ENCODE measurements around the gene TMC8.
A peak's percentile ranks its signal among the peaks of the same experiment; 100 is the strongest.

Gene TMC8

DNA sequence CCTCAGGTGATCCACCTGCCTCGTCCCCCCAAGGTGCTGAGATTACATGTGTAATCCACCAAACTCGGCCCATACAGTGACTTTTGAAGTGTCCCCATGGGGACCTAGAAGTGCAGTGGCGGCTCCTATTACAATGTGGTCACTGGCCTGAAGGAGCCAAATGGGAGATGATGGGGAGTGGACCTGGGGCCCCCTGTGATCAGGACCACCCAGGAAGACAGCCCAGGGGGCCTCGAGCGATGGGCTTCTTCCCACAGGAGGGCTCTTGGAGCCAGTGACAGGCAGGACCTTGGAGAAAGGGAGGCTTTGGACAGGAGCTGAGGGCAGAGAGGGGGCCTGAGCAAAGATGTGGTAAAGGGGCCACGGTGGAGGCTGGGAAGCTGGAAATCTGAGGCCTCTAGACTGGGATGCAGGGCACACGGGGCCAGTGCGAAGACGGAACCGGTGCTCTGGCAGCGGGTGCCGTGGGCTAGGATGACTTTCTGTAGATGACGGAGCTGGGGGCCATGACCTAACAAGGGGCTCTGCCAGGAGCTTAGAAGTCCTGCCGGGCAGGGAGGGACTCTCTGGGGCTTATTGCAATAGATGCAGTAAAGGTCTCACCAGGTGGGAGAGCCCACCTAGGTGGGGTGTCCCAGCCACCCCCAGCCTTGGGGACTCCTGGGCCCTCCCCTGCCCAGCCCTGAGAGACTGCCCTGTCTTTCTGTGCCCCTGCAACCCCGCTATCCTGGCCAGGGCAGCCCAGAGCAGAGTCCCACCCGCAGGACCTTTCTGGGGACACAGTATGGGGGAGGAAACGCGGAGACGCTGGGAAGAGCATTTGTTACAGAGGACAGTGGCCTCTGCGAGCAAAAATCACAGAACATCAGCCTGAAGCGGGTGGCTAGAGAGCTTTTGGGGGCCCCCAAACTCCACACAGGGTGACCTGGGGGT, 12.9 kb downstream of the TMC8 start:
- TF ChIP-seq, protein P1, sequence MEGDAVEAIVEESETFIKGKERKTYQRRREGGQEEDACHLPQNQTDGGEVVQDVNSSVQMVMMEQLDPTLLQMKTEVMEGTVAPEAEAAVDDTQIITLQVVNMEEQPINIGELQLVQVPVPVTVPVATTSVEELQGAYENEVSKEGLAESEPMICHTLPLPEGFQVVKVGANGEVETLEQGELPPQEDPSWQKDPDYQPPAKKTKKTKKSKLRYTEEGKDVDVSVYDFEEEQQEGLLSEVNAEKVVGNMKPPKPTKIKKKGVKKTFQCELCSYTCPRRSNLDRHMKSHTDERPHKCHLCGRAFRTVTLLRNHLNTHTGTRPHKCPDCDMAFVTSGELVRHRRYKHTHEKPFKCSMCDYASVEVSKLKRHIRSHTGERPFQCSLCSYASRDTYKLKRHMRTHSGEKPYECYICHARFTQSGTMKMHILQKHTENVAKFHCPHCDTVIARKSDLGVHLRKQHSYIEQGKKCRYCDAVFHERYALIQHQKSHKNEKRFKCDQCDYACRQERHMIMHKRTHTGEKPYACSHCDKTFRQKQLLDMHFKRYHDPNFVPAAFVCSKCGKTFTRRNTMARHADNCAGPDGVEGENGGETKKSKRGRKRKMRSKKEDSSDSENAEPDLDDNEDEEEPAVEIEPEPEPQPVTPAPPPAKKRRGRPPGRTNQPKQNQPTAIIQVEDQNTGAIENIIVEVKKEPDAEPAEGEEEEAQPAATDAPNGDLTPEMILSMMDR (IDR thresholded peaks at IDR 0.05; ENCODE audit: low read depth, low read length), result no peak
- no peak for TF ChIP-seq EZH2phosphoT487 (IDR thresholded peaks at IDR 0.05; ENCODE audit: low read depth)
- peak overlapping the region; percentile 94 for H3K27ac ChIP-seq (ENCODE audit: low read length)
- peaks cover 5% of the 10 kb centered on the region for H3K36me3 ChIP-seq (replicated peaks; ENCODE audit: low read depth, low read length)
- H4K20me1 ChIP-seq (ENCODE audit: insufficient read depth, low read length), result no peaks in the 10 kb centered on the region
- no peak overlapping the region for H3K4me3 ChIP-seq (ENCODE audit: low read length)
- no peaks in the 10 kb centered on the region for H3K27me3 ChIP-seq (ENCODE audit: low read depth, low read length)
- H3K4me1 ChIP-seq (ENCODE audit: low read length), result peaks cover 91% of the 10 kb centered on the region
- peak overlapping the region; percentile 79 for H3K9ac ChIP-seq (ENCODE audit: low read length)
- no peaks in the 10 kb centered on the region for H3K9me3 ChIP-seq (ENCODE audit: insufficient read depth, low read length)
- peaks cover 3% of the 10 kb centered on the region; the same call in 1 of the 2 replicates for H3K79me2 ChIP-seq (ENCODE audit: low read length)
- H2AFZ ChIP-seq (ENCODE audit: low read depth, low read length), result no peak overlapping the region
- H3K4me2 ChIP-seq (ENCODE audit: low read length), result peak overlapping the region; percentile 61

DNA sequence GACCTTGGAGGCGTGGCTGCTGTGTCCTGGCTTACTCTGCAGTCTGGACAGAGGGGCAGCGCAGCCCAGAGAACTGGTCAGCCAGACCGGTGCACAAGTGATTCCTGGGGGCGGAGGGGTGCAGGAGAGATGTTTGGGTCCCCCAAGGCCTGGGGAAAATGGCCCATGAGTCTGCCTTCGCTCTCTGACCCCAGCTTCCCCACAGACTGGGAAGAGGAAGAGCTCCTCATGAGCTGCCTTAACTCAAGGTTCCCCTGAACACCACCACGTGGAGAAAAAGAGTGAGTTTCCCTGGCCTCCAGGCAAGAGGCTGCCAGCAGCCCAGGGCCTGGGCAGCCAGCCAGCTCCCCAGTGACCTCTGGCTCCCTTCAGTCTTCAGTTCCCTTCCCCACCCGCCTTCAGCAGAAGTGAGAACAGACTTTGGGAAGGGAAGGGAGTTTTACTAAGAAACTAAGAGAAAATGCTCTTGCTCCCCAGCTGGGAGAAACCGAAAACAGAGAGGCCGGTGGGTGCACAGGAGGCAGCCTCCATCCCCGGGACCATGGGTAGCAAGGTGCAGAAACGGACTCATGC, 13.7 kb downstream of the TMC8 start:
- TF ChIP-seq EZH2phosphoT487 (IDR thresholded peaks at IDR 0.05; ENCODE audit: low read depth), result no peak
- TF ChIP-seq, protein P1 (IDR thresholded peaks at IDR 0.05; ENCODE audit: low read depth, low read length), result no peak
- Histone ChIP-seq H3K27me3 (ENCODE audit: low read depth, low read length) (no peaks in the 10 kb centered on the region), H3K9me3 (ENCODE audit: insufficient read depth, low read length) (no peaks in the 10 kb centered on the region), H3K27ac (ENCODE audit: low read length) (peak overlapping the region; percentile 94), H2AFZ (ENCODE audit: low read depth, low read length) (no peak overlapping the region), H3K79me2 (ENCODE audit: low read length) (peaks cover 6% of the 10 kb centered on the region; the same call in 1 of the 2 replicates), H3K4me2 (ENCODE audit: low read length) (peak overlapping the region; percentile 61), H3K9ac (ENCODE audit: low read length) (peak overlapping the region; percentile 79), H3K4me3 (ENCODE audit: low read length) (no peak overlapping the region), H4K20me1 (ENCODE audit: insufficient read depth, low read length) (no peaks in the 10 kb centered on the region), H3K36me3 (replicated peaks; ENCODE audit: low read depth, low read length) (peaks cover 5% of the 10 kb centered on the region), H3K4me1 (ENCODE audit: low read length) (peaks cover 91% of the 10 kb centered on the region)

DNA sequence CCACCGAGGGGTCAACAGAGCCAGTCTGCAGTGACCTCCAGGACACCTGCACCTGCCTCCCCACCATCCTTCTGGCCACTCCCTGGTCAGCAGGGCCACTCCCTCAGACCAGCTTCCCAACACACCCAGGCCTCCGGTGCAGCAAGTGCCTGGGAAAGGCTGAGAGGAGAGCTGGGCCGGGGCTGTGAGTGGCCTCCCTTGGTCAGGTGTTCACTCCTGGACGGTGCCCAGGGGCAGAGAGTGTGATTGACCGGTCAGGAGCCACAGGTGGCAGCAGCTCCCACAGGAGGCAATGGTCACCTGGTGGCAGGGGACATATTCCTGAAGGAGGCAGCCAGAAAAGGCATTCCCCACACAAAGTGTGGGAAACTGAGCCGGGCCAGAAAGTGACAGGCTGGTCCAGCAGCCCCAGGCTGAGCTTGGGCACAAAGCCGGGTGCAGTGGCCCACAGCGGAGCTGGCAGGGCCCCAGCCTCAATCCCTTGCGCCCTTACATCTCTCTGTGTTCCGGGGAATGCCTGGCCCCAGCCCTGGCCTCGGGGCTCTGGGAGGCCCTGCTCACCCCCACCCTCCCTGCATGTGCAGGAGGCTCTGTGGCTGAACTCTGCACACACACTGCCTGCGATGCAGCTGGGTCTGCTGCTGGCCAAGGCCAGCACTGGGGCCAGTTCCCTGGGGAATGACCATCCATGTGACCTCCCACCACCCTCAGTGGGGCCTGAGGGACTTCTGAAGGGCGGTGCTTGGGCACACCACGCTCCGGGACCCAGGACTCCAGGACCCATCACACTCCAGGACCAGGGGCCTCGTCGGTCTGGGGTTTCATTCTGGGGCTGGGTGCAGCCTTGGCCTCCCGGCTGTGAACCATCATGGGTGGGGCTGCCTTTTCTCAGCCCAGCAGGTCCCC, 14.4 kb downstream of the TMC8 start:
- H4K20me1 ChIP-seq (ENCODE audit: insufficient read depth, low read length), result no peaks in the 10 kb centered on the region
- H3K4me3 ChIP-seq (ENCODE audit: low read length), result 0 out of 2 replicates have a peak overlapping the region, but pooled peaks have one; percentile 5
- peak overlapping the region; percentile 79 for H3K9ac ChIP-seq (ENCODE audit: low read length)
- H3K4me1 ChIP-seq (ENCODE audit: low read length), result peaks cover 89% of the 10 kb centered on the region
- peak overlapping the region; percentile 61 for H3K4me2 ChIP-seq (ENCODE audit: low read length)
- H3K79me2 ChIP-seq (ENCODE audit: low read length), result peaks cover 6% of the 10 kb centered on the region; the same call in 1 of the 2 replicates
- H3K36me3 ChIP-seq (replicated peaks; ENCODE audit: low read depth, low read length), result peaks cover 5% of the 10 kb centered on the region
- no peaks in the 10 kb centered on the region for H3K27me3 ChIP-seq (ENCODE audit: low read depth, low read length)
- TF ChIP-seq, protein P1 (IDR thresholded peaks at IDR 0.05; ENCODE audit: low read depth, low read length), result no peak
- no peak for TF ChIP-seq EZH2phosphoT487 (IDR thresholded peaks at IDR 0.05; ENCODE audit: low read depth)
- peak overlapping the region; percentile 94 for H3K27ac ChIP-seq (ENCODE audit: low read length)
- H3K9me3 ChIP-seq (ENCODE audit: insufficient read depth, low read length), result no peaks in the 10 kb centered on the region
- peak overlapping the region; percentile 27; the same call in 1 of the 2 replicates for H2AFZ ChIP-seq (ENCODE audit: low read depth, low read length)

All from OCI-LY3 (cell line).